Prostate gland (tissue), 2 donors: ENCODE data around the gene FBXW8.

Experiments
- POLR2A ChIP-seq: fragments of 450-650 bp; IDR thresholded peaks from one replicate; pipeline ENCODE4 v1.6.1; 2016; ENCODE audit warnings: antibody characterized with exemption, mild to moderate bottlenecking
- POLR2AphosphoS5 ChIP-seq: sonication (generic); formaldehyde crosslinking; IDR thresholded peaks from one replicate; pipeline ENCODE4 v1.6.1; 2017; ENCODE audit warnings: antibody characterized with exemption
- TF ChIP-seq, protein P1 (sequence below), 4 experiments: fragments of 200-600 bp in 2 of 4; fragments of 450-650 bp in 2 of 4; sonication (generic) in 2 of 4; IDR thresholded peaks; 1 replicate in 3 of 4; 2 replicates in 1 of 4; pipeline ENCODE4 v1.5.1; 2016 to 2019; ENCODE audit warnings: antibody characterized with exemption in 4 of 4, mild to moderate bottlenecking in 2 of 4, moderate library complexity in 2 of 4

DNA sequence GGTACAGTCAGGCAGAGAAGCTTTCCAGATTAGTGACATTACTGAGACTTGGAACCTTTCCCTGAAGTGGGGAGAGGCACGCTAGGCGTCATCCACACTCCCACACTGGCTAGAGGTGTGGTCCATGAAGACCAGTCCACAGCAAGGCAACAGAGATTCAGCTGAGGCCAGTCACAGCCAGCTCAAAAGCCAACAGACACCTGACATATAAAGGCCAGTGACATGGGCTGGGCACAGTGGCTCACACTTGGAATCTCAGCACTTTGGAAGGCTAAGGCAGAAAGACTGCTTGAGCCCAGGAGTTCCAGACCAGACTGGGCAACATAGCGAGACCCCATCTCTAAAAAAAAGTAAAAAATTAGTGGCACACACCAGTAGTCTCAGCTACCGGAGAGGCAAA is 40.4 kb upstream of the FBXW8 start:
- TF ChIP-seq, protein P1, sequence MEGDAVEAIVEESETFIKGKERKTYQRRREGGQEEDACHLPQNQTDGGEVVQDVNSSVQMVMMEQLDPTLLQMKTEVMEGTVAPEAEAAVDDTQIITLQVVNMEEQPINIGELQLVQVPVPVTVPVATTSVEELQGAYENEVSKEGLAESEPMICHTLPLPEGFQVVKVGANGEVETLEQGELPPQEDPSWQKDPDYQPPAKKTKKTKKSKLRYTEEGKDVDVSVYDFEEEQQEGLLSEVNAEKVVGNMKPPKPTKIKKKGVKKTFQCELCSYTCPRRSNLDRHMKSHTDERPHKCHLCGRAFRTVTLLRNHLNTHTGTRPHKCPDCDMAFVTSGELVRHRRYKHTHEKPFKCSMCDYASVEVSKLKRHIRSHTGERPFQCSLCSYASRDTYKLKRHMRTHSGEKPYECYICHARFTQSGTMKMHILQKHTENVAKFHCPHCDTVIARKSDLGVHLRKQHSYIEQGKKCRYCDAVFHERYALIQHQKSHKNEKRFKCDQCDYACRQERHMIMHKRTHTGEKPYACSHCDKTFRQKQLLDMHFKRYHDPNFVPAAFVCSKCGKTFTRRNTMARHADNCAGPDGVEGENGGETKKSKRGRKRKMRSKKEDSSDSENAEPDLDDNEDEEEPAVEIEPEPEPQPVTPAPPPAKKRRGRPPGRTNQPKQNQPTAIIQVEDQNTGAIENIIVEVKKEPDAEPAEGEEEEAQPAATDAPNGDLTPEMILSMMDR (IDR thresholded peaks at IDR 0.05), result no peak
- no peak for TF ChIP-seq POLR2A
- no peak for TF ChIP-seq POLR2AphosphoS5
